B cell (primary cell): ENCODE results near the gene TGFBR3L. TPM values are rescaled to one million over a fixed set of nuclear protein-coding genes. Genes with fewer than 3 reads are reported as not detected.

ENCODE experiments used
- ATAC-seq: fragments of 200-7000 bp; cut with Tn5 transposase; one replicate; pipeline ENCODE4 v1.10.0; 2021; ENCODE audit warnings: low read depth, mild to moderate bottlenecking, moderate number of reproducible peaks, moderate library complexity
- CTCF ChIA-PET: fragments of 350-600 bp; sonication (Branson Sonifier 250); formaldehyde crosslinking; loops from one replicate; lab custom pipeline; 2021; ENCODE audit warnings: antibody characterized with exemption, inconsistent platforms; lab: Charles Lee
- POLR2A ChIA-PET: fragments of 350-600 bp; sonication (Branson Sonifier 250); formaldehyde crosslinking; loops from one replicate; lab custom pipeline; 2021; ENCODE audit warnings: antibody characterized with exemption; lab: Charles Lee
- DNase-seq: peaks from one replicate; pipeline ENCODE4 v3.0.0; 2013
- H2AFZ ChIP-seq: 2 replicates; pipeline ENCODE4 v1.6.1; 2012; ENCODE audit warnings: mild to moderate bottlenecking, low read depth, low read length; ENCODE audit not compliant: insufficient read depth, poor library complexity, severe bottlenecking
- H3K27ac ChIP-seq, 2 donors: 1 replicate in 1 of 2; 2 replicates in 1 of 2; pipeline ENCODE4 v1.5.1; 2012 to 2013; ENCODE audit warnings: low read length in 2 of 2, mild to moderate bottlenecking in 2 of 2, moderate library complexity in 1 of 2
- H3K27me3 ChIP-seq, 4 experiments: fragments of 200-600 bp in 1 of 4; sonication (generic) in 1 of 4; replicated peaks in 1 of 4; 1 replicate in 2 of 4; 2 replicates in 2 of 4; pipeline versions ENCODE4 v1.6.1 to v1.7.0; 2013 to 2016; ENCODE audit warnings: low read length in 3 of 4, mild to moderate bottlenecking in 2 of 4, mixed read lengths in 1 of 4, moderate library complexity in 1 of 4; ENCODE audit not compliant: insufficient read depth in 4 of 4, control insufficient read depth in 3 of 4; ENCODE audit errors: control extremely low read depth in 1 of 4
- H3K36me3 ChIP-seq, 2 experiments: replicated peaks in 1 of 2; 1 replicate in 1 of 2; 2 replicates in 1 of 2; pipeline versions ENCODE4 v1.6.1 to v1.7.1; 2013; ENCODE audit warnings: low read length in 1 of 2; ENCODE audit not compliant: insufficient read depth in 2 of 2, control insufficient read depth in 1 of 2; ENCODE audit errors: control extremely low read depth in 1 of 2, extremely low read depth in 1 of 2
- H3K4me1 ChIP-seq, 2 donors: fragments of 200-600 bp in 1 of 2; sonication (generic) in 1 of 2; 1 replicate in 1 of 2; 2 replicates in 1 of 2; pipeline versions ENCODE4 v1.5.1 to v1.6.1; 2013 to 2017; ENCODE audit warnings: low read length in 2 of 2; ENCODE audit not compliant: control insufficient read depth in 2 of 2, insufficient read depth in 2 of 2
- H3K4me2 ChIP-seq: replicated peaks from 2 replicates; pipeline ENCODE3; 2012; ENCODE audit warnings: mild to moderate bottlenecking, low read depth, low read length; ENCODE audit not compliant: poor library complexity, severe bottlenecking
- H3K4me3 ChIP-seq, 5 experiments: fragments of 200-600 bp in 1 of 5; sonication (generic) in 1 of 5; 1 replicate in 3 of 5; 2 replicates in 2 of 5; pipeline versions ENCODE4 v1.5.1 to v1.7.0; 2011 to 2016; ENCODE audit warnings: low read length in 4 of 5, mild to moderate bottlenecking in 4 of 5, low read depth in 2 of 5, control low read depth in 1 of 5, moderate library complexity in 1 of 5; ENCODE audit not compliant: insufficient read depth in 1 of 5; ENCODE audit errors: control extremely low read depth in 1 of 5, extremely low read depth in 1 of 5
- H3K79me2 ChIP-seq: fragments of 200-600 bp; sonication (generic); one replicate; pipeline ENCODE4 v1.6.0; 2016; ENCODE audit warnings: low read length; ENCODE audit not compliant: control insufficient read depth, insufficient read depth
- H3K9ac ChIP-seq: fragments of 200-600 bp; sonication (generic); 2 replicates; pipeline ENCODE4 v1.6.1; 2017; ENCODE audit warnings: mild to moderate bottlenecking, low read length, moderate library complexity
- H3K9me3 ChIP-seq, 3 donors: one replicate each; pipeline versions ENCODE4 v1.6.1 to v1.7.1; 2013; ENCODE audit warnings: low read length in 2 of 3; ENCODE audit not compliant: control insufficient read depth in 2 of 3, insufficient read depth in 1 of 3; ENCODE audit errors: control extremely low read depth in 1 of 3
- H4K20me1 ChIP-seq: 2 replicates; pipeline ENCODE4 v1.6.0; 2012; ENCODE audit warnings: mild to moderate bottlenecking, low read length; ENCODE audit not compliant: insufficient read depth, control insufficient read depth, poor library complexity, severe bottlenecking
- H3K27ac Mint-ChIP-seq: one replicate; pipeline ENCODE4 v1.8.0; 2021; ENCODE audit warnings: mixed read lengths
- H3K27me3 Mint-ChIP-seq: one replicate; pipeline ENCODE4 v1.8.0; 2021; ENCODE audit warnings: mixed read lengths
- H3K4me1 Mint-ChIP-seq: one replicate; pipeline ENCODE4 v1.8.0; 2021; ENCODE audit warnings: mixed read lengths
- H3K4me3 Mint-ChIP-seq: one replicate; pipeline ENCODE4 v1.8.0; 2021; ENCODE audit warnings: mixed read lengths
- H3K9me3 Mint-ChIP-seq: one replicate; pipeline ENCODE4 v1.8.0; 2022; ENCODE audit warnings: mixed read lengths; ENCODE audit not compliant: insufficient read depth
- EZH2 ChIP-seq: IDR thresholded peaks from 2 replicates; pipeline ENCODE4 v1.6.1; 2012; ENCODE audit warnings: borderline replicate concordance, low read depth, mild to moderate bottlenecking, moderate library complexity, low read length; ENCODE audit not compliant: insufficient read depth, poor library complexity, severe bottlenecking
- WGBS: methylation state at CpG from one replicate; pipeline ENCODE4 v1.1.5; 2013; ENCODE audit warnings: missing lambda C conversion rate; ENCODE audit not compliant: insufficient coverage; 5-methylcytosine and 5-hydroxymethylcytosine counted together
- intact Hi-C: fragments of 100-400 bp; cut with micrococcal nuclease; formaldehyde crosslinking; loops from one replicate; pipeline ENCODE4 v1.10.0; 2022
- polyA plus RNA-seq: library from polyadenylated mRNA; depleted of rRNA; stranded (reverse); fragments of >200 nt; gene quantifications from 2 replicates; pipeline ENCODE4 v1.2.3, GENCODE V29; 2012
- total RNA-seq, 2 donors: library from RNA; stranded (reverse); fragments of 120-200 nt in 1 of 2; gene quantifications; 1 replicate in 1 of 2; 2 replicates in 1 of 2; pipeline versions ENCODE4 v1.2.3 to v1.2.4, GENCODE V29; 2013 to 2022
- TF ChIP-seq, protein P1 (sequence below): fragments of 200-600 bp; IDR thresholded peaks from one replicate; pipeline ENCODE4 v1.8.0; 2022; ENCODE audit warnings: antibody characterized with exemption, mild to moderate bottlenecking

Gene TGFBR3L
- total and polyA plus RNA-seq, 2 donors (not counting 1 experiment from before 2014, with no cell fraction given): 0.21 to 0.22 TPM

DNA sequence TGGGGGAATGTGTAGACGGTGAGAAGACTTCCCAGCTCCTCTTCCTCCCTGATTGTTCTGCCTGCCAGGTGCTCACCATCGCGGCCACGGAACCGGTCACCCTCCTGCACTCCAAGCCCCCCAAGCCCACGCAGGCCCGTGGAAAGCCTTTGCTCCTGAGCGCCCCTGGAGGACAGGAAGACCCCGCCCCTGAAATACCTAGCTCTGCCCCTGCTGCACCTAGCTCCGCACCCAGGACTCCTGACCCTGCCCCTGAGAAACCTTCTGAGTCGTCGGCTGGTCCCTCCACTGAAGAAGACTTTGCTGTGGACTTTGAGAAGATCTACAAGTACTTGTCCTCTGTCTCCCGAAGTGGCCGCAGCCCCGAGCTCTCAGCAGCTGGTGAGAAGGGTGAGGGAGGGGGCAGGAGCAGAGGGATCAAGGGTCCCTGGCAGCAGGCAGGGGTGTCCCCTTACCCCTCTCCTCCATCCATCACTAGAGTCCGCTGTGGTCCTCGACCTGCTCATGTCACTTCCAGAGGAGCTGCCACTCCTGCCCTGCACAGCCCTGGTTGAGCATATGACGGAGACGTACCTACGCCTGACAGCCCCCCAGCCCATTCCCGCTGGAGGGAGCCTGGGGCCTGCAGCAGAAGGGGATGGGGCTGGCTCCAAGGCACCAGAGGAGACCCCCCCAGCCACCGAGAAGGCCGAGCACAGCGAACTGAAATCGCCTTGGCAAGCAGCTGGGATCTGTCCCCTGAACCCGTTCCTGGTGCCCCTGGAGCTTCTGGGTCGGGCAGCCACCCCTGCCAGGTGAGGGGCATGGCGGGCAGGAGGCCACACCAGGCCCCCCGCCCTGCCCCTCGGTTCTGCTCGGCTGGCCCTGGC is 7.6 kb downstream of the TGFBR3L start:
- peaks cover 0 to 13% of the 10 kb centered on the region in 2 experiments for H3K36me3 ChIP-seq
- H3K27ac ChIP-seq: no peak overlapping the region
- Mint-ChIP-seq H3K9me3 (no peaks in the 10 kb centered on the region), H3K4me3 (peak overlapping the region; percentile 69), H3K27me3 (peaks cover 15% of the 10 kb centered on the region), H3K27ac (no peak overlapping the region), H3K4me1 (peaks cover 44% of the 10 kb centered on the region)
- DNase-seq (no peak), ATAC-seq (no peak)
- peaks cover 0 to 18% (median 0%) of the 10 kb centered on the region in 3 donors for H3K9me3 ChIP-seq
- H2AFZ ChIP-seq: no peak overlapping the region
- H3K4me1 ChIP-seq: peaks cover 48 to 55% of the 10 kb centered on the region in 2 donors
- intact Hi-C loops: no loop called here
- H3K27me3 ChIP-seq: peaks cover 0 to 24% (median 15%) of the 10 kb centered on the region in 4 experiments
- WGBS: 98% methylated on average over 23 of the region's 31 CpGs
- H3K4me2 ChIP-seq: peak overlapping the region; percentile 83
- peaks cover 50% of the 10 kb centered on the region for H4K20me1 ChIP-seq
- H3K9ac ChIP-seq: no peak overlapping the region
- POLR2A ChIA-PET: interaction anchor here (1.8 to 2.8 kb wide), 2 partner anchors 21 kb away, joined by 4 to 29 read pairs; partner anchors contain the start of gene TIMM44
- TF ChIP-seq, protein P1, sequence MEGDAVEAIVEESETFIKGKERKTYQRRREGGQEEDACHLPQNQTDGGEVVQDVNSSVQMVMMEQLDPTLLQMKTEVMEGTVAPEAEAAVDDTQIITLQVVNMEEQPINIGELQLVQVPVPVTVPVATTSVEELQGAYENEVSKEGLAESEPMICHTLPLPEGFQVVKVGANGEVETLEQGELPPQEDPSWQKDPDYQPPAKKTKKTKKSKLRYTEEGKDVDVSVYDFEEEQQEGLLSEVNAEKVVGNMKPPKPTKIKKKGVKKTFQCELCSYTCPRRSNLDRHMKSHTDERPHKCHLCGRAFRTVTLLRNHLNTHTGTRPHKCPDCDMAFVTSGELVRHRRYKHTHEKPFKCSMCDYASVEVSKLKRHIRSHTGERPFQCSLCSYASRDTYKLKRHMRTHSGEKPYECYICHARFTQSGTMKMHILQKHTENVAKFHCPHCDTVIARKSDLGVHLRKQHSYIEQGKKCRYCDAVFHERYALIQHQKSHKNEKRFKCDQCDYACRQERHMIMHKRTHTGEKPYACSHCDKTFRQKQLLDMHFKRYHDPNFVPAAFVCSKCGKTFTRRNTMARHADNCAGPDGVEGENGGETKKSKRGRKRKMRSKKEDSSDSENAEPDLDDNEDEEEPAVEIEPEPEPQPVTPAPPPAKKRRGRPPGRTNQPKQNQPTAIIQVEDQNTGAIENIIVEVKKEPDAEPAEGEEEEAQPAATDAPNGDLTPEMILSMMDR: no peak
- TF ChIP-seq EZH2: no peak
- no peak overlapping the region for H3K4me3 ChIP-seq
- H3K79me2 ChIP-seq: peaks cover 8% of the 10 kb centered on the region
- CTCF ChIA-PET: interaction anchor here (3.0 to 3.8 kb wide), 2 partner anchors 22 to 53 kb away, joined by 13 to 28 read pairs; partner anchors contain the start of gene TIMM44

DNA sequence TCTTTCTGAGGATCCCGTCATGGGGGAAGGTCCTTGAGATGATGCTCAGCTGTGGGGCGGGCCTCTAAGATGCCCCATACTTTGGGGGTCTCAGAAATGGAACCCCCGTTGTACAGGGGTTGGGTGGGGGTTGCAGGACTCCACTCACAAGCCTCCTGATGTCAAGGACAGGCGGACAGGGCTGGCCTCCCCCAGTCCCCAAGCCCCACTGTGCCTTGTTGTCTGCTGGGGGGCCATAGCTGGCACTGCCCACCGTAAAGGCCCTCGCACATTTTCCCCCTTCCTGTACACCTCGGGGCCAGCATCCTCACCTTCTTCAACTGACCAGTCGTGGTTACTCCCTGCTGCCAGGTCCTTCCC is 8.2 kb downstream of the TGFBR3L start:
- H3K4me2 ChIP-seq: no peak overlapping the region
- peaks cover 0 to 16% (median 0%) of the 10 kb centered on the region in 3 donors for H3K9me3 ChIP-seq
- intact Hi-C loops: no loop called here
- peak overlapping the region; percentile 26 for H3K4me3 Mint-ChIP-seq
- TF ChIP-seq, protein P1: no peak
- TF ChIP-seq EZH2: no peak
- no peaks in the 10 kb centered on the region for H3K9me3 Mint-ChIP-seq
- no peak overlapping the region for H3K9ac ChIP-seq
- H3K36me3 ChIP-seq: peaks cover 0 to 13% of the 10 kb centered on the region in 2 experiments
- 91% methylated on average over 4 of the region's 8 CpGs for WGBS
- no peak overlapping the region for H3K4me3 ChIP-seq
- peaks cover 49% of the 10 kb centered on the region for H4K20me1 ChIP-seq
- ChIA-PET CTCF (interaction anchor here (3.8 kb wide), 1 partner anchor 21 kb away, joined by 28 read pairs; the partner anchor contains the start of gene TIMM44), POLR2A (interaction anchor here (1.8 kb wide), 1 partner anchor 20 kb away, joined by 4 read pairs; the partner anchor contains the start of gene TIMM44)
- H3K27me3 Mint-ChIP-seq: peaks cover 14% of the 10 kb centered on the region
- ATAC-seq: no peak
- no peak overlapping the region for H3K27ac Mint-ChIP-seq
- H3K27me3 ChIP-seq: peaks cover 0 to 19% (median 13%) of the 10 kb centered on the region in 4 experiments
- no peak overlapping the region for H3K27ac ChIP-seq
- peaks cover 8% of the 10 kb centered on the region for H3K79me2 ChIP-seq
- peaks cover 42 to 49% of the 10 kb centered on the region in 2 donors for H3K4me1 ChIP-seq
- H3K4me1 Mint-ChIP-seq: peaks cover 43% of the 10 kb centered on the region
- H2AFZ ChIP-seq: no peak overlapping the region
- no peak for DNase-seq
